Effector memory CD8-positive, alpha-beta T cell (primary cell): Measurements from ENCODE around the gene MRPS7.
"Not testable (repeated sequence)": the region's sequence is repeated elsewhere in the genome, so short reads cannot be mapped to it uniquely, and the experiment has no call there.

Experiments used
- ATAC-seq: fragments of 150-1000 bp; cut with Tn5 transposase; replicated peaks from 2 replicates; pipeline ENCODE4 v1.10.0; 2021; ENCODE audit warnings: mild to moderate bottlenecking, moderate library complexity
- DNase-seq, 3 experiments: peaks; one replicate each; pipeline ENCODE4 v3.0.0; 2021
- H3K27ac Mint-ChIP-seq, 2 donors: one replicate each; pipeline ENCODE4 v1.8.0; 2022; ENCODE audit warnings: mild to moderate bottlenecking in 2 of 2, mixed read lengths in 2 of 2, moderate library complexity in 2 of 2
- H3K27me3 Mint-ChIP-seq, 2 donors: one replicate each; pipeline ENCODE4 v1.8.0; 2022; ENCODE audit warnings: mixed read lengths in 2 of 2
- H3K36me3 Mint-ChIP-seq: one replicate; pipeline ENCODE4 v1.8.0; 2022; ENCODE audit warnings: mild to moderate bottlenecking, moderate library complexity, mixed read lengths; ENCODE audit not compliant: insufficient read depth
- H3K4me1 Mint-ChIP-seq, 2 donors: one replicate each; pipeline ENCODE4 v1.8.0; 2022; ENCODE audit warnings: low read depth in 2 of 2, mixed read lengths in 2 of 2
- H3K4me3 Mint-ChIP-seq, 2 donors: one replicate each; pipeline ENCODE4 v1.8.0; 2022; ENCODE audit warnings: mild to moderate bottlenecking in 2 of 2, mixed read lengths in 2 of 2, moderate library complexity in 2 of 2
- H3K9me3 Mint-ChIP-seq, 2 donors: one replicate each; pipeline ENCODE4 v1.8.0; 2022; ENCODE audit warnings: mixed read lengths in 2 of 2

The MRPS7 gene

DNA sequence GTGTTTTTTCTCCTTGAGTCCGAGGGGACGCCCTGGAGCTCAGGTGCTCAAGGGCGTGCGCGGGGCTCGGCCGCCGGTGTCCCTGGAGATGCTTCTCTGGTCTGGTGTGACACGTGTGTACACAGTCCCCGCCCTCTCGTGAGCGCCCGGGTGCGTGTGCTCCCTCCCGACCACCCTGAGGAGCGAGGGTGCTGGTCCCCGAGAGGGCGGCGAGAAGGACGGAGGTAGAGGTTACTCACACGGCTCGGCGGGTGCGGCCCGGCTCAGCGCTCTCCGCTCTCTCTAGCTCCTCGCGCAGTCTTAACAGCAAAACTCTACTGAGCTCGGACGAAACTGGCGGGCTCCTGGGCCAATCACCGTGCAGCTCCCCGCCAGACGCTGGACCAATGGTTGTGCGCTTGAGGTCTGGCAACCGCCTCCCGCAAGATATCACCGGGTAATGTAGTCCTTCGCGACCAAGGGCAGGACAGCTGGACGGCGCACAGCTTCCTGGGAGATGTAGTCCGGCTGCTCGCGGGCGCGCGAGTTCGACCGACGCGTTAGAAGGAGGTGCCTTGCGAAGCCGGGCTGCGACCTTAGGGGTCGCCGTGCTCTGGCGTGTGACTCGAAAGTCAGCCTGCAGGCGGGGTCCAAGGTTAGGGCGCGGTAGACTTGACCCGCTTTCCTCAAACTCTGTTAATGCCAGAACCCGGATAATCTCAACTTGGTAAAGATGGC lies 27.6 kb downstream of the MRPS7 start, which contains the start of gene SLC25A19:
Gene SLC25A19 (minus strand): TSS at position 319 of the 717 bp plus-strand sequence. CDS start 2,669 bp downstream, outside the sequence.
- H3K27me3 Mint-ChIP-seq = no peaks in the 10 kb centered on the region
- DNase-seq = peak; percentile 93 to 95 (median 95)
- peak within 1 kb of the TSS; percentile 98 to 99 for H3K27ac Mint-ChIP-seq
- peak within 1 kb of the TSS; percentile 96 to 99 for H3K4me3 Mint-ChIP-seq
- peaks cover 19% of the 10 kb centered on the region for H3K36me3 Mint-ChIP-seq
- ATAC-seq = peak; percentile 88
- H3K4me1 Mint-ChIP-seq = peaks cover 10 to 12% of the 10 kb centered on the region in 2 donors
- H3K9me3 Mint-ChIP-seq = no peaks in the 10 kb centered on the region

DNA sequence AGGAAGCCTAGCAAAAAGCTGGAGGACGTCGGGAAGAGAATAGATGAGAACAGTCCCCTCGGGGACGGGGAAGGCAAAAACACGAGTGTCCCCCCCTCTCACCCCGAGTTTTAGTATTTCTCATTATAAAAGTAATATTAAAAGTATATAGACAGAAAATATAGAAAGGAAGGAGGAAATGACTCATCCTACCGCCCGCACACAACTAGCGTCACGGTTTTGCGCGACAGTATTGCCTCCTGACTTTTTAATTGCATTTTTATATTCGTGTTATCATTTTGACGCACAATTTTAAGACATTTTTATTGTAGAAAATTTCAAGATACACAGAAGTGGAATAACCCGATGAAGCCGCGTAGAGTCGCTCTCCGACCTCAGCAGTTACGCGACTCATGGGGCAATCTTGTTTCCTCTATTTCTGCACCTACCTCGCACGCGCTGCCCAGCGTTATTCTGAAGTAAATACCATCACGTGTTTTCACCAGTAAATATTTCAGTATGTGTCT lies 28.2 kb downstream of the MRPS7 start:
- Mint-ChIP-seq H3K9me3 (no peaks in the 10 kb centered on the region), H3K36me3 (peaks cover 19% of the 10 kb centered on the region), H3K27ac (peak overlapping the region; percentile 98 to 99), H3K4me1 (peaks cover 10 to 12% of the 10 kb centered on the region in 2 donors), H3K4me3 (peak overlapping the region; percentile 96 to 99), H3K27me3 (no peaks in the 10 kb centered on the region)
- ATAC-seq (peak; percentile 36), DNase-seq (peak in 2 of 3 experiments; percentile 55 to 63)

DNA sequence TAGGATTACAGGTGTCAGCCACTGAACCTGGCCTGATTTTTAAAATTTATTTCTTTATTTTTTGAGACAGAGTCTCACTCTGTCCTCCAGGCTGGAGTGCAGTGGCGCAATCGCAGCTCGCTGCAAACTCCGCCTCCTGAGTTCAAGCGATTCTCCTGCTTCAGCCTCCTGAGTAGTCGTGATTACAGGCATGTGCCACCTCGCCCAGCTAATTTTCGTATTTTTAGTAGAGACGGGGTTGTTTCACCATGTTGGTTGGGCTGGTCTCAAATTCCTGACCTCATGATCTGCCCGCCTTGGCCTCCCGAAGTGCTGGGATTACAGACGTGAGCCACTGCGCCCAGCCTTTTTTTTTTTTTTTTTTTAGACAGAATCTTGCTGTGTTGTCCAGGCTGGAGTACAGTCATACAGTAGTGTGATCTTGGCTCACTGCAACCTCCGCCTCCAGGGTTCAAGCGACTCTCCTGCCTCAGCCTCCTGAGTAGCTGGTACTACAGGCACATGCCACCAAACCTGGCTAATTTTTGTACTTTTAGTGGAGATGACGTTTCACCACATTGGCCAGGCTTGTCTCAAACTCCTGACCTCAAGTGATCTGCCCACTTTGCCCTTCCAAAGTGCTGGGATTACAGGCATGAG lies 31.2 kb downstream of the MRPS7 start:
- not testable (repeated sequence) for DNase-seq, ATAC-seq, H3K4me3 Mint-ChIP-seq, H3K27ac Mint-ChIP-seq, H3K9me3 Mint-ChIP-seq, H3K27me3 Mint-ChIP-seq
- Mint-ChIP-seq H3K4me1 (peaks cover 12 to 15% of the 10 kb centered on the region in 2 donors), H3K36me3 (peaks cover 13% of the 10 kb centered on the region)

DNA sequence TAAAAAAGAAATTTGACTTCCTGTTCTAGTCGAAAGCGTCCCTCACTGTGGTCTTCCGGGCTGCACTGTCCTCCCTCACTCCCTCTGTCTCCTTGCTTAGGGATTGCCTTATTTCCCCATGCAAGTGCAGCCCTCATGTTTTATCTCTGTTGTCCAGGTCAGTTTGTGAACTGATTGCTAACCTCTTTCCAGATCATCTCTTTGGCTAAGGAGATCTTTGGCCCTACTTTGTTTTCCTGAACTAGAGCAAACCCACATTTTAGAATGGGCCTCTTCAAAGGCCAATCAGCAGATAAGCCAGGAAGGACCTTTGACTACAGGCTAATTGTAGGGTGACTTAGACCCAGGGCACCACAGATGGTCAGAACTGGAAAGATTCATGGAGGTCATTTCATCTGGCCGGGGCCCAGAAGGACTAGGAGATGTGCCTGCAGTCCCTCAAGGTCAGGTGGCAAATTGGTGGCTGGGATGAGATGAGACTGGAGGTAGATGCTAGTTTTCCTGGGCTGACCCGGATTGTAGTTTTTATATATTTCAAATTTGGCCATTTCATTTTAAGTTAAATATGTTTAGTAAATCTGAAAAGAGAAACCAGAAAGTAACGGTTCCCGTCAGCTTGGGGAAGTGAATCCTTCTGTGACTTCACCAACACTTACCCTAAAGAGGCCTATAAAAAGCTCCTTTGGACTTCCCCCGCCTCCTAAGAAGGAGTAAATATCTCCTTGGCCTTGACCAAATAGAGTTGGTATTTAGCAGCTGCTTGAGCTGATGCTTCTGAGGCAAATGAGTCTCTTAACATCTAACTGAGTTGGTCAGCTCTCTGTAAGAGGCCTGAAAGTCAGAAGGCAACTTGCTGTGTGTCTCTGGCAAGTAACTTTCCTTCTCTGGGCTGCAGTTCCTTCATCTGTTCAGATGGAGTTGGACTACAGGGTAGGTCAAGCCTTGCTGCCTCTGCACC lies 33.8 kb downstream of the MRPS7 start:
- ATAC-seq (peak; percentile 64), DNase-seq (no peak)
- peaks cover 3% of the 10 kb centered on the region for H3K36me3 Mint-ChIP-seq
- peak overlapping the region in 1 of 2 donors; percentile 9 for H3K27ac Mint-ChIP-seq
- no peaks in the 10 kb centered on the region for H3K9me3 Mint-ChIP-seq
- no peaks in the 10 kb centered on the region for H3K27me3 Mint-ChIP-seq
- peaks cover 0 to 8% of the 10 kb centered on the region in 2 donors for H3K4me1 Mint-ChIP-seq
- H3K4me3 Mint-ChIP-seq = no peak overlapping the region

DNA sequence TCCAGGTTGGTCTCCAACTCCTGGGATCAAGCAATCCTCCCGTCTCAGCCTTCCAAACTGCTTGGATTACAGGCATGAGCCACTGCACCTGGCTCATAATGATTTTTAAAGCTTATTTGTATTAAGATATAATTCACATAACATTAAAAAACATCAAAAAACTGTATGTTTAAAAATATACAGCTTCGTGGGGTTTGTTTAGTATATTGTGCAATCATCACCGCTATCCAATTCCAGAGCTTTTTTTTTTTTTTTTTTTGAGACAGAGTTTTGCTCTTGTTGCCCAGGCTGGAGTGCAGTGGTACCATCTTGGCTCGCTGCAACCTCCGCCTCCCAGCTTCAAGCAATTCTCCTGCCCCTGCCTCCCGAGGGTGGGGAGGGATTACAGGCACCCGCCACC lies 38.6 kb downstream of the MRPS7 start:
- H3K27ac Mint-ChIP-seq = no peak overlapping the region
- no peak overlapping the region for H3K4me3 Mint-ChIP-seq
- ATAC-seq (no peak), DNase-seq (no peak)
- no peaks in the 10 kb centered on the region for H3K9me3 Mint-ChIP-seq
- no peaks in the 10 kb centered on the region for H3K36me3 Mint-ChIP-seq
- H3K27me3 Mint-ChIP-seq = no peaks in the 10 kb centered on the region
- H3K4me1 Mint-ChIP-seq = peaks cover 0 to 6% of the 10 kb centered on the region in 2 donors

DNA sequence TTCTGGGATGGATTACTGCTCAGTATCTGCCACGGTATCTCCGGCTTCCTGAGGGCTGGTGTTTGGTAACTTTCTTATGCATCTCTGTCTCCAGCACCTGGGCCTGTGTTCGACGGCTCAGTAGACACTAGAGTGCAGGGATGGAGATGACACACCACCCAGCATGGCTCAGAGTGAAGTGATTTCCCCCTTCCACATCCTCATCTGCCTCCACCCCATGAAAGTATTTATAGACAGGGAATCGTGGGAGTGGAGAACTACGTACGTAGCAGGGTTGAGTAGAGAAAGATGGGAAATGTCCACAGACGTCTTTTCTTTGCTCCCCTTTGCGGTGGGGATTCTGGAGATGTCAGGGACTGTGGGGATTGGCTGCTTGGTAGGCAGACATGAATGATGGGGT lies 39.4 kb downstream of the MRPS7 start:
- Mint-ChIP-seq H3K27ac (peak overlapping the region in 1 of 2 donors; percentile 46), H3K4me3 (no peak overlapping the region)

DNA sequence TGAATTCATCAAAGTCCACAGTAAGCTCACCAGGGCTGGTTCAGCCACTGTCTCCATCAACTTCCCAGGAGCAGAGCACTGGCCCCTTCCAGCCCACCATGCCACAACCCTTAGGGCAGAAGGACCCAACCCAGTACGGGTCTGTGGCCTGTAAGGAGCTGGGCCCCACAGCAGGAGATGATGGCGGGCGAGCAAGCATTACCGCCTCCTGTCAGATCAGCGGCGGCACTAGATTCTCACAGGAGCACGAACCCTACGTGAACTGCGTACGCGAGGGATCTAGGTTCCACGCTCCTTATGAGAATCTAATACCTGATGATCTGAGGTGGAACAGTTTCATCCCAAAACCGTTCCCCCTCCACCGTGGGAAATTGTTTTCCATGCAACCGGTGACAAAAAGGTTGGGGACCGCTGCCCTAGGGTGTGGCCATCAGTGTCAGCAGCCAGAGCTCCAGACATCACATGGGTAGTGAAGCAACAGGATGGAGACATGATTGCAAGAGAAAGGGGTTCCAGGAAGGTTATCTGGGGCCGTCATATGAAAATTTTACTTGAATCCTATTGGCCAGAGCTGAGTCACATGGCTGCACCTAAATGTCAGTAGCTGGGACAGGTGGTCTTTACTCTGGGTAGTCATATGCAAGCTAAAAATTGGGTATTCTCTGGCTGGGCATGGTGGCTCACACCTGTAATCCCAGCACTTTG lies 40.0 kb downstream of the MRPS7 start:
- DNase-seq (no peak), ATAC-seq (no peak)
- Mint-ChIP-seq H3K27me3 (no peaks in the 10 kb centered on the region), H3K9me3 (no peaks in the 10 kb centered on the region), H3K4me3 (no peak overlapping the region), H3K36me3 (no peaks in the 10 kb centered on the region), H3K4me1 (peaks cover 0 to 6% of the 10 kb centered on the region in 2 donors), H3K27ac (no peak overlapping the region)

More for the DNA sequence above, 39.4 kb downstream of the MRPS7 start:
- Mint-ChIP-seq H3K4me1 (peaks cover 0 to 6% of the 10 kb centered on the region in 2 donors), H3K9me3 (no peaks in the 10 kb centered on the region), H3K36me3 (no peaks in the 10 kb centered on the region), H3K27me3 (no peaks in the 10 kb centered on the region)
- DNase-seq = no peak
- ATAC-seq = no peak

DNA sequence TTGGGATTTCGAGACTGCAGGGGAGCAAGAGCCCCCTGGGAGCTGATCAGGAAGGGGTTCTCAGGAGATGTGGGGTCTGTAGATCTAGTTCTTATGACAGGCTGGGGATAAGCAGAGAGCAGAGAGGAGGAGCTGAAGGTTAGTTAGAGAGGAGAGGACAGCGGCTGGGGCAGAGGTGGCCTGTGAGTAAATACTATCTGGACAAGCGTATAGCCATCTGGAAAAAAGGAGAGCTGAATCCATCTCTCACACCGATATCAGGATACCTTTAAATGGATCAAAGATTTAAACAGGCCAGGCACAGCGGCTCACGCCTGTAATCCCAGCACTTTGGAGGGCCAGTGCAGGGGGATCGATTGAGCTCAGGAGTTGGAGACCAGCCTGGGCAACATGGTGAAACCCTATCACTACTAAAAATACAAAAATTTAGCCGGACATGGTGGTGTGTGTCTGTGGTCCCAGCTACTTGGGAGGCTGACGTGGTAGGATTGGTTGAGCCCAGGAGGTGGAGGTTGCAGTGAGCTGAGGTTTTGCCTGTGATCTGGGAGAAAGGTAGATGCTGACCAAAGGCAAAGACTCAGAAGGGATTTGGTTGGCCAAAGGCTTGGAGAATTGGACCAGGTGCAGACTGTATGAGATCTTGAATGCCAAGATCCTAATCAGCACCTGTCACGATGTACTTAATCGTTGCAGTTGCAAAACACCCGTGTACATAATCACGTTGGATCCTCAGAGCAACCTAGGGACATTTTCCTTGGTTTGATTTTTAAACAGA lies 46.5 kb downstream of the MRPS7 start:
- H3K9me3 Mint-ChIP-seq = no peaks in the 10 kb centered on the region
- no peak overlapping the region for H3K27ac Mint-ChIP-seq
- H3K36me3 Mint-ChIP-seq = peaks cover 14% of the 10 kb centered on the region
- DNase-seq (no peak), ATAC-seq (no peak)
- no peak overlapping the region for H3K4me3 Mint-ChIP-seq
- no peaks in the 10 kb centered on the region for H3K27me3 Mint-ChIP-seq
- no peaks in the 10 kb centered on the region for H3K4me1 Mint-ChIP-seq

DNA sequence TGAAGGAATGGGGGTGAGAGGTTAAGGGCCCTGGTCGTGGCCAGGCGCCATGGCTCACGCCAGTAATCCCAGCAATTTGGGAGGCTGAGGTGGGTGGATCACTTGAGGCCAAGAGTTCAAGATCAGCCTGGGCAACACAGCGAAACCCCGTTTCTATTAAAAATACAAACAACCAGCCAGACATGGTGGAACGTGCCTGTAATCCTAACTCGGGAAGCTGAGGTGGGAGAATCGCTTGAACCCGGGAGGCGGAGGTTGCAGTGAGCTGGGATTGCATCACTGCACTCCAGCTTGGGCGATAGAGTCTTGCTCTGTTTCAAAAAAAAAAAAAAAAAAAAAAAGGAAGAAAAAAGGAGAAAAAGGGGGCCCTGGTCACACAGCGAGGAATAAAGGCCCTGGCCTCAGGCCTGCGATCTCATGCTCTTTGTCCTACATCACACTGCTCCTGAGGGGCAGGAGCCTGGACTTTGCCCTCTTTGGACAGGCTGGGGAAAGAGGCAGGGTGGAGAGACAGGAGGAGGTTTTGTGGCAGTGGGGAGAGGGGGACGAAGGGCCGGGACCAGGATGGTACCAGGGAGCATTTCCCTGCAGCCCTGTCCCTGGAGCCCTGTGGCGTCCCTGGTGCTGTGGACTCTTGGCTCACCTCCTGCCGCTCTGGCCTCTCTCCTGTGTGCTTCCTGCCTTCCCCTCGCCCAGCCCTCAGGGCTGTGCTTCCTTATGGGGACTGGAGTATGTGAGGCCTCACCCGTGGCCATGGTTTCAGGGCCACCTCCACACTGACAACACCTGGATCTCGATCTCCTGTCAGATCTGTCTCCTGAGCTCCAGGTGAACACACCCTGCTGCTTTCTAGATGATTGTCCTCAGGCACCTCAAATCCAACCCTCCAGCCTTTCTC lies 47.3 kb downstream of the MRPS7 start:
- Mint-ChIP-seq H3K9me3 (no peaks in the 10 kb centered on the region), H3K27ac (peak overlapping the region in 1 of 2 donors; percentile 56), H3K27me3 (no peaks in the 10 kb centered on the region), H3K36me3 (peaks cover 14% of the 10 kb centered on the region), H3K4me1 (peaks cover 0 to 2% of the 10 kb centered on the region in 2 donors), H3K4me3 (no peak overlapping the region)
- ATAC-seq (no peak), DNase-seq (no peak)

DNA sequence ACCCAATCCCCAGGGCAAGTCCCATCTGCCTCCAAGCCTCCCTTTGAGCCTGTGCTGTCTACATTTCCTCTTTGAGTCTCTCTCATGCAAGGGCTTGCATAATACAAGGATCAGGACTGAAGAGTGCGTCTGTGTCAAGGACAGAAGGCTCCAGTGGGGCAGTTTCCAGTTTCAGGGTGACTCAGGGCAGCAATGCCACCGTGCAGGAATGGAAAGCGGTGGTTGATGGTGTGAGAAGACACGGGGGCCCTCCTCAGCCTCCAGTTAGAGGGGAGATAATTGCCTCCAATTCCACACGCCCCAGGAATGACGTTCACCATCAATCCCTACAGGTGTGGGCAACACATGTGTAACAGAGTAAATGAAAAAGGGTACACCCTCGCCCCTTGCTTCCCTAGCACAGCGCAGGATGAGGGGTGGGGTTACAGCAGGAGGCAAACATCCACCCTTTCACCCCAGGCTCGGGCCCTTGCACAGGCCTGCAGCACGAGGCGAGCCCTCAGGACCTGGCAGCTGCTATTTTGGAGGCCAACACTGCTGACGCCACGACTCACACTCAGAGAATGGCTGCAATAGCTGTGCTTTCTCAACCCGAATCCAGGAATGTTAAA lies 52.4 kb downstream of the MRPS7 start:
- H3K4me1 Mint-ChIP-seq = peaks cover 0 to 4% of the 10 kb centered on the region in 2 donors
- no peaks in the 10 kb centered on the region for H3K9me3 Mint-ChIP-seq
- DNase-seq = no peak
- no peaks in the 10 kb centered on the region for H3K27me3 Mint-ChIP-seq
- peak overlapping the region in 1 of 2 donors; percentile 57 for H3K27ac Mint-ChIP-seq
- H3K36me3 Mint-ChIP-seq = peaks cover 31% of the 10 kb centered on the region
- no peak for ATAC-seq
- peak overlapping the region in 1 of 2 donors; percentile 0 for H3K4me3 Mint-ChIP-seq
